ENCODE results near the gene MEGF6.

DNA sequence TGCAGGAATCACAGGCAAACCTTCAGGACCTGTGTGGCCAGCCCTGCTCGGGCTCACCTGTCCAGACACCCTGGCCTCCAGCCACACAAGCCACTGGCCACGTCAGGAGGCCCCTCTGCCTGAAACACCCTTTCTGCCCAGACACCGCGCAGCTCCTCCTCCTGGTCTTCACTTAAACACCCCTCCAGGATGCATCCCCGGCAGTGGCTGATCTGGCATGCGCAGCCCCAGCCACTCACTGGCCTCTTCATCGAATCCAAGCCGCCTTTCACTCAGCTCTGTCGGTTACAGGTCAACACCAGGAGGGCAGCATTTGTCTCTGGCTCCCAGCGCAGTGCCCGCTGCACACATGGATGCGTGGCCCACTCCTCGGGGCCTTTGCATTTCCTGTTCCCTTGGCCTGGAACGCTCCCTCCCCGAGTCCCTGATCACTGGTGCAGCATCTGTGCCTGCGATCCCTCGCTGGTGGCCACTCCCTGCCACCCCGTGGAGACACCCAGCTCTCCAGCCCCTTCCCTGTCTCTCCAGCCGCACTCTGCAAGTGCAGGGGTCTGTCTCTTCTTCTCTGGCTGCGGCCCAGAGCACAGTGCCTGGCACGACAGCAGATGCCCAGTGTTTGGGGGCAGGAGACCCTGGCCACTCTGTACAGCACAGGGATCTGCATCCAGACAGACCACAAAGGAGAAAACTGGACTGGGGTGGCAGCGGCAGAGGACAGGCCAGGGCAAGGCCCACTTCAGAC lies 22.9 kb upstream of the MEGF6 start:
- TF ChIP-seq, protein P1, sequence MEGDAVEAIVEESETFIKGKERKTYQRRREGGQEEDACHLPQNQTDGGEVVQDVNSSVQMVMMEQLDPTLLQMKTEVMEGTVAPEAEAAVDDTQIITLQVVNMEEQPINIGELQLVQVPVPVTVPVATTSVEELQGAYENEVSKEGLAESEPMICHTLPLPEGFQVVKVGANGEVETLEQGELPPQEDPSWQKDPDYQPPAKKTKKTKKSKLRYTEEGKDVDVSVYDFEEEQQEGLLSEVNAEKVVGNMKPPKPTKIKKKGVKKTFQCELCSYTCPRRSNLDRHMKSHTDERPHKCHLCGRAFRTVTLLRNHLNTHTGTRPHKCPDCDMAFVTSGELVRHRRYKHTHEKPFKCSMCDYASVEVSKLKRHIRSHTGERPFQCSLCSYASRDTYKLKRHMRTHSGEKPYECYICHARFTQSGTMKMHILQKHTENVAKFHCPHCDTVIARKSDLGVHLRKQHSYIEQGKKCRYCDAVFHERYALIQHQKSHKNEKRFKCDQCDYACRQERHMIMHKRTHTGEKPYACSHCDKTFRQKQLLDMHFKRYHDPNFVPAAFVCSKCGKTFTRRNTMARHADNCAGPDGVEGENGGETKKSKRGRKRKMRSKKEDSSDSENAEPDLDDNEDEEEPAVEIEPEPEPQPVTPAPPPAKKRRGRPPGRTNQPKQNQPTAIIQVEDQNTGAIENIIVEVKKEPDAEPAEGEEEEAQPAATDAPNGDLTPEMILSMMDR (IDR thresholded peaks at IDR 0.05) = no peak
- no peak for TF ChIP-seq POLR2A (IDR thresholded peaks at IDR 0.05)

All from uterus (tissue), 2 donors.